IMR-90 (cell line): ENCODE measurements around the gene LSM14B.

Source experiments
- BHLHE40 ChIP-seq: fragments of 150-350 bp; IDR thresholded peaks from 2 replicates; pipeline ENCODE4 v1.6.1; 2016; ENCODE audit warnings: mild to moderate bottlenecking, low read depth, low read length
- CEBPB ChIP-seq: IDR thresholded peaks from 2 replicates; pipeline ENCODE4 v1.6.1; 2012; ENCODE audit warnings: low read depth, low read length, improper control_type of control experiment
- CHD1 ChIP-seq: IDR thresholded peaks from 2 replicates; pipeline ENCODE4 v1.6.1; 2012; ENCODE audit warnings: low read depth, low read length, improper control_type of control experiment
- FOS ChIP-seq: fragments of 150-350 bp; IDR thresholded peaks from 2 replicates; pipeline ENCODE4 v1.6.1; 2016; ENCODE audit warnings: low read depth, low read length
- MAFK ChIP-seq: IDR thresholded peaks from 2 replicates; pipeline ENCODE4 v1.6.1; 2012; ENCODE audit warnings: low read depth, low read length, improper control_type of control experiment
- MXI1 ChIP-seq: IDR thresholded peaks from 2 replicates; pipeline ENCODE4 v1.6.1; 2012; ENCODE audit warnings: low read depth, mild to moderate bottlenecking, low read length, moderate library complexity, borderline replicate concordance
- NFE2L2 ChIP-seq: fragments of 150-350 bp; IDR thresholded peaks from 2 replicates; pipeline ENCODE4 v1.6.1; 2016; ENCODE audit warnings: low read depth, mild to moderate bottlenecking, low read length
- POLR2A ChIP-seq: IDR thresholded peaks from 2 replicates; pipeline ENCODE4 v1.6.1; 2012; ENCODE audit warnings: mild to moderate bottlenecking, low read depth, low read length
- RAD21 ChIP-seq: IDR thresholded peaks from 2 replicates; pipeline ENCODE4 v1.6.1; 2012; ENCODE audit warnings: low read length, improper control_type of control experiment
- RCOR1 ChIP-seq: IDR thresholded peaks from 2 replicates; pipeline ENCODE4 v1.6.1; 2012; ENCODE audit warnings: mild to moderate bottlenecking, low read length, improper control_type of control experiment; ENCODE audit not compliant: insufficient replicate concordance
- RFX5 ChIP-seq: IDR thresholded peaks from 2 replicates; pipeline ENCODE4 v1.8.0; 2012; ENCODE audit warnings: low read depth, mild to moderate bottlenecking, low read length, moderate library complexity
- TF ChIP-seq, protein P1 (sequence below): conservative IDR thresholded peaks from 2 replicates; pipeline ENCODE4 v1.5.1; 2012; ENCODE audit warnings: mild to moderate bottlenecking, low read depth, low read length, improper control_type of control experiment

DNA sequence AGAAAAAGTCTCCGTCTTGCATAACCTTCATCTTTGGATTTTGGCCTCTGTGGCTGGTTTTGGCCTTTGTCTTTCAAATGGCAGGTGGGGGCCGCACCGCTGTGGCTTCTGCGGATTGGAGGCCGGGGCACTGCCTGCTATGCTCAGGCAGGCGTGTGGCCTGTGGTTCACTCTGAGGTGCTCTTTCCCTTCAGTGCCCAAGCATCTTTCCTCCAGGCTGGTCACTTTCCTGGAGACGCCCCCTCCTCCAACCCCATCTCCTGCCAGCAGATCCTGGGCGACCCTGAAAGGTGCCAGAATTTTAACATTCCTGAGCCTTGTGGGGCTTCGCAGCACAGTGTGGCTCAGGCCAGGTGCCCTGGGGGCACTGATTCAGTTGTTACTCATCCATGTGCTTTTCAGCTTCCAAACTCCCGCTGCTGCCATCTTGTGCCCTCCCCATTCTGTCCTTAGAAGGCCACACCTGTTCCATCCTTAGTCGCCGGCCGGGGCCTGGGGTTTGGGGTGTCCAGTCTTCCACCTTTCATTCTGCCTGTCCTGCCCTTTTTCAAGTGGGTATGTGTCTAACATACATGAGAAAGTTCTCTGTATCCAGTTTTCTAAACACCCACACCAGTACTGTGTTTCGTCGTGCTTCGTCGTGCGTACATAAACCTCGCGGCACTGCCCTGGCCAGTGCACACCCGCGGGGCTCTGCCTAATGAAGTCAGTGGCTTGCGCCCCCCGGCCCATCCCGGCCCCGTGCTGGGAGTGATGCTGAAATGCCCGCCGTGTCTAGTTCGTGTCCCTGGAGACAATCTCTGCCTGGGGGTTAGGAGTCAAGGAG is 33.4 kb downstream of the LSM14B start:
- TF ChIP-seq, protein P1, sequence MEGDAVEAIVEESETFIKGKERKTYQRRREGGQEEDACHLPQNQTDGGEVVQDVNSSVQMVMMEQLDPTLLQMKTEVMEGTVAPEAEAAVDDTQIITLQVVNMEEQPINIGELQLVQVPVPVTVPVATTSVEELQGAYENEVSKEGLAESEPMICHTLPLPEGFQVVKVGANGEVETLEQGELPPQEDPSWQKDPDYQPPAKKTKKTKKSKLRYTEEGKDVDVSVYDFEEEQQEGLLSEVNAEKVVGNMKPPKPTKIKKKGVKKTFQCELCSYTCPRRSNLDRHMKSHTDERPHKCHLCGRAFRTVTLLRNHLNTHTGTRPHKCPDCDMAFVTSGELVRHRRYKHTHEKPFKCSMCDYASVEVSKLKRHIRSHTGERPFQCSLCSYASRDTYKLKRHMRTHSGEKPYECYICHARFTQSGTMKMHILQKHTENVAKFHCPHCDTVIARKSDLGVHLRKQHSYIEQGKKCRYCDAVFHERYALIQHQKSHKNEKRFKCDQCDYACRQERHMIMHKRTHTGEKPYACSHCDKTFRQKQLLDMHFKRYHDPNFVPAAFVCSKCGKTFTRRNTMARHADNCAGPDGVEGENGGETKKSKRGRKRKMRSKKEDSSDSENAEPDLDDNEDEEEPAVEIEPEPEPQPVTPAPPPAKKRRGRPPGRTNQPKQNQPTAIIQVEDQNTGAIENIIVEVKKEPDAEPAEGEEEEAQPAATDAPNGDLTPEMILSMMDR = no peak
- TF ChIP-seq POLR2A (no peak), CEBPB (no peak), MAFK (no peak), MXI1 (no peak), RCOR1 (no peak), BHLHE40 (no peak), FOS (no peak), RAD21 (no peak), NFE2L2 (no peak), CHD1 (no peak), RFX5 (no peak)
